Tibial artery (tissue), 4 donors: ENCODE results near the gene DAZAP2.

Experiments used
- DNase-seq, 2 donors: peaks; one replicate each; pipeline ENCODE4 v3.0.0-alpha.2; 2019
- H3K27ac ChIP-seq, 2 donors: fragments of 200-600 bp; sonication (generic) in 1 of 2; 1 replicate in 1 of 2; 2 replicates in 1 of 2; pipeline ENCODE4 v1.5.1; 2018 to 2019; ENCODE audit warnings: mild to moderate bottlenecking in 1 of 2
- H3K27me3 ChIP-seq, 2 donors: fragments of 200-600 bp; sonication (generic) in 1 of 2; one replicate each; pipeline versions ENCODE4 v1.5.1 to v1.6.0; 2016 to 2019
- H3K36me3 ChIP-seq, 3 donors: fragments of 200-600 bp; sonication (generic) in 2 of 3; one replicate each; pipeline ENCODE4 v1.5.1; 2016 to 2019; ENCODE audit warnings: mild to moderate bottlenecking in 2 of 3
- H3K4me1 ChIP-seq, 4 donors: fragments of 200-600 bp; sonication (generic) in 2 of 4; 1 replicate in 3 of 4; 2 replicates in 1 of 4; pipeline ENCODE4 v1.5.1; 2016 to 2019
- H3K4me3 ChIP-seq, 2 donors: fragments of 200-600 bp; sonication (generic) in 1 of 2; 1 replicate in 1 of 2; 2 replicates in 1 of 2; pipeline ENCODE4 v1.5.1; 2018 to 2019; ENCODE audit warnings: mild to moderate bottlenecking in 2 of 2
- H3K9me3 ChIP-seq, 3 donors: fragments of 200-600 bp; sonication (generic) in 1 of 3; one replicate each; pipeline ENCODE4 v1.5.1; 2016 to 2019
- CTCF ChIP-seq, 2 experiments: fragments of 200-600 bp in 1 of 2; fragments of 450-650 bp in 1 of 2; IDR thresholded peaks; one replicate each; pipeline ENCODE4 v1.5.1; 2017 to 2019; ENCODE audit warnings: antibody characterized with exemption in 2 of 2, mild to moderate bottlenecking in 1 of 2, moderate library complexity in 1 of 2
- intact Hi-C: fragments of 100-400 bp; cut with DNase I; formaldehyde crosslinking; loops from one replicate; pipeline ENCODE4 v1.15.0; 2023; ENCODE audit warnings: low total_unique reads

Gene DAZAP2

GRCh38 chr12:51234530-51234929 is 4.1 kb upstream of the DAZAP2 start:
- intact Hi-C loops = no loop called here
- no peaks in the 10 kb centered on the region for H3K9me3 ChIP-seq
- no peak overlapping the region for H3K27ac ChIP-seq
- DNase-seq = no peak
- no peaks in the 10 kb centered on the region for H3K27me3 ChIP-seq
- no peaks in the 10 kb centered on the region for H3K36me3 ChIP-seq
- H3K4me3 ChIP-seq = no peak overlapping the region
- no peak for TF ChIP-seq CTCF (IDR thresholded peaks at IDR 0.05)
- peaks cover 0 to 6% (median 3%) of the 10 kb centered on the region in 4 donors for H3K4me1 ChIP-seq

GRCh38 chr12:51238037-51238509 is 553 bp upstream of the DAZAP2 start:
- peak overlapping the region; percentile 95 to 99 for H3K27ac ChIP-seq
- H3K4me3 ChIP-seq = peak overlapping the region; percentile 76 to 78
- no peak for DNase-seq
- peaks cover 0 to 34% (median 22%) of the 10 kb centered on the region in 4 donors for H3K4me1 ChIP-seq
- peaks cover 30 to 32% (median 31%) of the 10 kb centered on the region in 3 donors for H3K36me3 ChIP-seq
- H3K27me3 ChIP-seq = no peaks in the 10 kb centered on the region
- TF ChIP-seq CTCF (IDR thresholded peaks at IDR 0.05) = no peak
- intact Hi-C loops = no loop called here
- no peaks in the 10 kb centered on the region for H3K9me3 ChIP-seq

- Histone ChIP-seq H3K27ac (peak overlapping the region in 1 of 2 donors; percentile 95), H3K9me3 (no peaks in the 10 kb centered on the region), H3K4me3 (peak overlapping the region in 1 of 2 donors; percentile 10), H3K36me3 (peaks cover 47 to 57% (median 47%) of the 10 kb centered on the region in 3 donors), H3K27me3 (no peaks in the 10 kb centered on the region), H3K4me1 (peaks cover 0 to 34% (median 22%) of the 10 kb centered on the region in 4 donors)
- TF ChIP-seq CTCF (IDR thresholded peaks at IDR 0.05) = no peak
- no peak for DNase-seq
- intact Hi-C loops = no loop called here
Observed at GRCh38 chr12:51240971-51241370, 2.3 kb downstream of the DAZAP2 start.

- Histone ChIP-seq H3K36me3 (peaks cover 47 to 58% (median 47%) of the 10 kb centered on the region in 3 donors), H3K27ac (no peak overlapping the region), H3K9me3 (no peaks in the 10 kb centered on the region), H3K4me1 (peaks cover 0 to 34% (median 22%) of the 10 kb centered on the region in 4 donors), H3K4me3 (no peak overlapping the region), H3K27me3 (no peaks in the 10 kb centered on the region)
- intact Hi-C loops = no loop called here
- no peak for TF ChIP-seq CTCF (IDR thresholded peaks at IDR 0.05)
- DNase-seq = peak in 1 of 2 donors; percentile 29
Observed at GRCh38 chr12:51242120-51242519, 3.5 kb downstream of the DAZAP2 start.

- no peak for DNase-seq
- no peak overlapping the region for H3K4me3 ChIP-seq
- H3K27ac ChIP-seq = no peak overlapping the region
- H3K36me3 ChIP-seq = peaks cover 47 to 58% (median 47%) of the 10 kb centered on the region in 3 donors
- H3K4me1 ChIP-seq = peaks cover 0 to 33% (median 21%) of the 10 kb centered on the region in 4 donors
- no peak for TF ChIP-seq CTCF (IDR thresholded peaks at IDR 0.05)
- no peaks in the 10 kb centered on the region for H3K9me3 ChIP-seq
- intact Hi-C loops = no loop called here
- no peaks in the 10 kb centered on the region for H3K27me3 ChIP-seq
Observed at GRCh38 chr12:51242876-51243275, 4.2 kb downstream of the DAZAP2 start.

DNA sequence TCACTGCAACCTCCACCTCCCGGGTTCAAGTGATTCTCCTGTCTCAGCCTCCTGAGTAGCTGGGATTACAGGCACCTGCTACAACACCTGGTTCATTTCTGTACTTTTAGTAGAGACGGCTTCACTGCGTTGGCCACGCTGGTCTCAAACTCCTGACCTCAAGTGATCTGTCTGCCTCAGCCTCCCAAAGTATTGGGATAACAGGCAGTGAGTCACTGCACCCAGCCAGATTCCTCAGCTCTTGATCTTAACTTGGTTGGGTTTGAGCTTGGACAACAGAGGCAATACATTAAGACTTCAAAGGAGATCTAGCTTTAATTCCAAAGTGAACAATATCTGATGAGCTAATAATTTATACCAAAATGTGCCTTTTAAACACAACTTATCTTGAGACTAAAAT is 5.6 kb downstream of the DAZAP2 start:
- H3K4me1 ChIP-seq = peaks cover 0 to 28% (median 19%) of the 10 kb centered on the region in 4 donors
- H3K27ac ChIP-seq = no peak overlapping the region
- DNase-seq = no peak
- intact Hi-C loops = no loop called here
- H3K9me3 ChIP-seq = no peaks in the 10 kb centered on the region
- peaks cover 47 to 58% (median 47%) of the 10 kb centered on the region in 3 donors for H3K36me3 ChIP-seq
- no peaks in the 10 kb centered on the region for H3K27me3 ChIP-seq
- TF ChIP-seq CTCF (IDR thresholded peaks at IDR 0.05) = no peak
- H3K4me3 ChIP-seq = no peak overlapping the region
